Rectal smooth muscle tissue (tissue), 1 donor: ENCODE data around the gene EGLN1.
A peak's percentile ranks its signal among the peaks of the same experiment; 100 is the strongest.

ENCODE experiments used
- H3K27ac ChIP-seq: one replicate; pipeline ENCODE4 v1.7.0; 2013; ENCODE audit warnings: low read depth, low read length, inconsistent platforms
- H3K27me3 ChIP-seq: one replicate; pipeline ENCODE4 v1.7.0; 2013; ENCODE audit warnings: low read length; ENCODE audit not compliant: control insufficient read depth, insufficient read depth
- H3K36me3 ChIP-seq: one replicate; pipeline ENCODE4 v1.7.0; 2013; ENCODE audit warnings: low read length; ENCODE audit not compliant: control insufficient read depth, insufficient read depth
- H3K4me1 ChIP-seq: one replicate; pipeline ENCODE4 v1.7.0; 2013; ENCODE audit warnings: low read length; ENCODE audit not compliant: control insufficient read depth, insufficient read depth
- H3K4me3 ChIP-seq: one replicate; pipeline ENCODE4 v1.7.0; 2013; ENCODE audit warnings: low read length
- H3K9ac ChIP-seq: one replicate; pipeline ENCODE4 v1.7.0; 2013; ENCODE audit warnings: low read length

Gene EGLN1

DNA sequence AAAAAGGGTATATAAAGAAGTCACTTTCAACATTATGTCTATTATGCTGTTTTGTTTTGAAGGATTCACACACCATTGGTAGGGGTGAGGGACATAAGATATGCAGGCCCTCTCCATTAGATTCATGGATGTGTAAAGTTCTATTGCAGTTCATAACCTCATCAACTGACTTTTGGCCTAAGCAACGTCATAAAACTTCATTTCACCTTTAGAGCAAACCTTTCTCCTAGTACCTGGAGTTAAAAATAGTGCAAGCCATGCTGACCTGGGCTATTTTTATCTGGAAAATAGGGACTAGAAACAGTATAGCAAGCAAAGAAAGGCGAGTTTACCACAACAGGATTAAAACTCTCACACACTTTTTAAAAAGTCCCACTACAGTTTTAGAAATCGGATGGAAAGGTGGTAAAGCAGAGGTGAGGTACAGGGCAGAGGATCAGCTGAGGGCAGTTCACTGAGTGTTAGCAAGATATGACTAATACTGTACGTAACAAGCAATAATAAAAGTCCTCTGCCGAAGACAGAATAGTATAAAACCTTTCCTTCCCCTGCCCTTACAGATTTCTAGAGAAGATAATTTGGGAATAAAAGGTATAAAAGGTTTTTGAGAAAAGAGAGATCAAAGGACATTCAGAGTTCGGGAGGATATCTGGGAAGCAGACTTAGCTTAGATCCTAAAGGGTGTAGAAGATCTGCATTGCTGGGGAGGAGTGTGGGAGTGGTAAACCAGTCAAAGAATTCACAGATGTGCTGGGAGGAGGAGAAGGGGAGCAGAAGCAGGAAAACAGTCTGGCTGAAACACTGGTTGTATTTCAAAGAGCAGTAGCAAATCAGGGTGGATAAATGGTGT lies 14.3 kb downstream of the EGLN1 start:
- peaks cover 15% of the 10 kb centered on the region for H3K4me1 ChIP-seq
- no peak overlapping the region for H3K9ac ChIP-seq
- no peak overlapping the region for H3K4me3 ChIP-seq
- H3K27ac ChIP-seq = peak overlapping the region; percentile 42
- no peaks in the 10 kb centered on the region for H3K36me3 ChIP-seq
- no peaks in the 10 kb centered on the region for H3K27me3 ChIP-seq

DNA sequence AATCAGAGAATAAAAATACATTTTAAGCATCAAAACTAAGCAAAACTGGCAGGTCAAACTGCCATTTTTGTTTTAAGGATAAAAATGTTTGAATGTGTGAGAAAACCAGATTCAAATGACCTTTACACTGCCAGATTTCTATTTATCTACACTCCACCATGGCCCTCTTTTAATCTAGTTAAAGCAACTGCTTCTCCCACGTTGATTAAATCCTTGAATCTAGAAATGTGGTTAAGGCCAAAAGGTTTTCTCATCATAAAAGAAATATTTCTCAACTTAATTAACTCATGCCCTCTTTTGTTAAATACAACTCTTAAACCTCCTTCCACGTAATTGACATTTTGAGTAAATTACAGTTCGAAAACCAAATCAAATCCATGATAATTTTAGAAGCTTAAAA lies 15.0 kb downstream of the EGLN1 start:
- Histone ChIP-seq H3K27ac (no peak overlapping the region), H3K27me3 (no peaks in the 10 kb centered on the region), H3K4me3 (no peak overlapping the region), H3K36me3 (no peaks in the 10 kb centered on the region), H3K4me1 (peaks cover 15% of the 10 kb centered on the region), H3K9ac (no peak overlapping the region)

GRCh38 chr1:231404318-231404717 lies 17.8 kb downstream of the EGLN1 start:
- Histone ChIP-seq H3K4me1 (peaks cover 9% of the 10 kb centered on the region), H3K27ac (no peak overlapping the region), H3K27me3 (no peaks in the 10 kb centered on the region), H3K4me3 (no peak overlapping the region), H3K36me3 (no peaks in the 10 kb centered on the region), H3K9ac (no peak overlapping the region)

GRCh38 chr1:231401478-231401877 lies 20.6 kb downstream of the EGLN1 start:
- peaks cover 4% of the 10 kb centered on the region for H3K4me1 ChIP-seq
- H3K4me3 ChIP-seq = no peak overlapping the region
- H3K36me3 ChIP-seq = no peaks in the 10 kb centered on the region
- H3K9ac ChIP-seq = no peak overlapping the region
- H3K27me3 ChIP-seq = no peaks in the 10 kb centered on the region
- no peak overlapping the region for H3K27ac ChIP-seq

DNA sequence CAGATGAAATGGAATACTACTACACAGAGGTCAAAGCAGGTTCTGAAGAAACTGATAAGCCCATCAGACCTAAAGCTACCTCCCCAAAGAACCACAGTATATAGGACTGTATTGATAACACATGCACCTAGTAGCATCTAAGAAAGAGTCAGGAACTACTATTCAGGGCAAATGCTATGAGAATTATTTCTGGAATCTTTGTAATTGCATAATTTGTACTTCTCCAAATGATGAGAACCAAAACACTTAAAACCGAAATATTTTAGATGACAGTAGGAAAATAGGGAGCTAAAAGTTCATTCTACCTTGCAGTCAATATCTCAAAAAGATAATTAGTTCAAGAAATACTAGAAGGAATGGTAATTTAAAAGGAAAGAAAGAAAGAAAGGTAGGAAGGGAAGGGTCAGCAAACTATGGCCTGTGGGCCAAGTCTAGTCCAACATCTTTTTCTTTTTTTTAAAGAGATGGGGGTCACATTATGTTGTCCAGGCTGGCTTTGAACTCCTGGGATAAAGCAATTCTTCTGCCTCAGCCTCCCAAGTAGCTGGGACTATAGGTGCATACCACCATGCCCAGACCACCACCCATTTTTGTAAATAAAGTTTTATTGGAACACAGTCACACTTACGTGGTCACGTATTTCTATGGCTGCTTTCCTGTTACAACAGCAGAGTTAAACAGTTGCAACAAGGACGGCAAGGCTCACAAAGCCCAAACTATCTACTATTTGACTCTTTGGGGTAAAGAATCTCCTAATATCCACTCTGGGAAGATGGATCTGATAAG lies 24.0 kb downstream of the EGLN1 start:
- H3K4me1 ChIP-seq = peaks cover 15% of the 10 kb centered on the region
- no peak overlapping the region for H3K27ac ChIP-seq
- no peak overlapping the region for H3K9ac ChIP-seq
- H3K27me3 ChIP-seq = no peaks in the 10 kb centered on the region
- no peak overlapping the region for H3K4me3 ChIP-seq
- no peaks in the 10 kb centered on the region for H3K36me3 ChIP-seq

DNA sequence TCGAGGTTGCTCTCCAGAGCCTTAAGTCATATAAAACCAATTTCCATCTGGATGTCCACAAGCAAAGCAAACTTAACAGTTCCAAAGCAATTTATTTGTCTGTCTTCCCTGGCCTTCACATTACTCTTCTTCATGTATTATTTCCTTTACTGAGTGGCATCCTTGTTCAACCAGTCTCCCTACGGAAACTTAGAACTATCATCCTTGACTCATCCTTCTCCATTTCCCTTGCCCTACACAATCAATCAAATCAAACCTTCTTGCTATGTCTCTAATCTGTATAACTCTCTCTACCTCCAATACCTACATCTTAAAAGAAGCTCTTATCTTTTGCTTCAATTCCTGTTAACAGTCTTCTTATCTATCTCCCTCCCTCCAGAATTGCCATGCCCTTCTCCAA lies 25.4 kb downstream of the EGLN1 start:
- Histone ChIP-seq H3K27ac (no peak overlapping the region), H3K9ac (no peak overlapping the region), H3K36me3 (no peaks in the 10 kb centered on the region), H3K4me1 (peaks cover 15% of the 10 kb centered on the region), H3K27me3 (no peaks in the 10 kb centered on the region), H3K4me3 (no peak overlapping the region)

- Histone ChIP-seq H3K27me3 (no peaks in the 10 kb centered on the region), H3K27ac (peak overlapping the region; percentile 68), H3K36me3 (no peaks in the 10 kb centered on the region), H3K4me1 (peaks cover 15% of the 10 kb centered on the region), H3K4me3 (no peak overlapping the region), H3K9ac (no peak overlapping the region)
Measured at GRCh38 chr1:231395998-231396390, 26.1 kb downstream of the EGLN1 start.

DNA sequence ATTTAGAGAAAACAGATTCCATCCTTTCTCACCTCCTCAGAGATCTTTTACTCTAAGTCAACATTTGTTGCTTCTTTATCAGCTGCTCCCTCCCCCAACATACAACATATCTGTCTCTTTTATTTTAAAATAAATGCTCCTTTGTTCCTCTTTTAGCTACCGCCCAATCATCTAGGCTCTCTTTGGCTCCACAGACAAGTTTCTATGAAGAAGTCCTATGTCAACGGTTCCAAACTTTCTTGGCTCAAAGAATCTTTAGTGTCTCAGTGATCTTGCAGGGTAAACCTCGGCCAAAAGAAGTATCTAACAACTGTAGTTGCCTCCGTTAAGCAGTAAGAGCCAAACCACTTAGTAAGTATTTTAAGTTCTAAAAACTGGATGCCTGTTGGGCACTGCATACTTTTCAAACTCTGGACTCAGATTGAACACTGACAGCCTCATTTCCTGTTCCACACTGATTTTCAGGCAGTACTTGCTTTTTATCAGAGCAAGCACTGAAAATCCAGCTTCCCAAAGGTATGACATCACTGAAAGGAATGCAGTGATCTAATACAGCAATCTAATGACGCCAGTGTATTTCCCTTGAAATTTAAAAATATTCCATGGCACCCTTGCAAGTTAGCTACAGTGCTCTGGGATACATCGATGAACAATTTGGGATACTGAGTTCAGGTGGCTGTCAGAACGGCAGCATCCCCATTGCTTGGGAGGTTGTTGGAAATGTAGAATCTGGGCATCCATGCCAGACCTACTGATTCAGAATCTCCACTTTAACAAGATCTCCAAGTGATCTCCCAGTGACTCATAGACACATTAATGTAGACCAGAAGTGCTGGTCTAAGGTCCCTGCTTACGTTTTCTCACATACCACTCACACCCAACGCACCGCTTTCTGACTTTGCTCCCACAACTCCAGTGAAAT lies 26.8 kb downstream of the EGLN1 start:
- Histone ChIP-seq H3K4me1 (peaks cover 16% of the 10 kb centered on the region), H3K36me3 (no peaks in the 10 kb centered on the region), H3K4me3 (no peak overlapping the region), H3K27ac (peak overlapping the region; percentile 68), H3K27me3 (no peaks in the 10 kb centered on the region), H3K9ac (no peak overlapping the region)

- no peak overlapping the region for H3K27ac ChIP-seq
- no peak overlapping the region for H3K4me3 ChIP-seq
- H3K36me3 ChIP-seq = no peaks in the 10 kb centered on the region
- peaks cover 21% of the 10 kb centered on the region for H3K4me1 ChIP-seq
- no peaks in the 10 kb centered on the region for H3K27me3 ChIP-seq
- H3K9ac ChIP-seq = no peak overlapping the region
Measured at GRCh38 chr1:231393668-231394067, 28.4 kb downstream of the EGLN1 start.

GRCh38 chr1:231392389-231393131 lies 29.5 kb downstream of the EGLN1 start:
- no peak overlapping the region for H3K9ac ChIP-seq
- peaks cover 18% of the 10 kb centered on the region for H3K4me1 ChIP-seq
- no peak overlapping the region for H3K27ac ChIP-seq
- H3K36me3 ChIP-seq = no peaks in the 10 kb centered on the region
- no peak overlapping the region for H3K4me3 ChIP-seq
- no peaks in the 10 kb centered on the region for H3K27me3 ChIP-seq

GRCh38 chr1:231390071-231390470 lies 32.0 kb downstream of the EGLN1 start:
- H3K4me3 ChIP-seq = no peak overlapping the region
- peaks cover 8% of the 10 kb centered on the region for H3K4me1 ChIP-seq
- H3K9ac ChIP-seq = no peak overlapping the region
- H3K27me3 ChIP-seq = no peaks in the 10 kb centered on the region
- no peaks in the 10 kb centered on the region for H3K36me3 ChIP-seq
- no peak overlapping the region for H3K27ac ChIP-seq
